Neural cell (in vitro differentiated cells): ENCODE results near the gene CDH3. TPM values are rescaled to one million over a fixed set of nuclear protein-coding genes. Genes with fewer than 3 reads are reported as not detected.

ENCODE experiments used
- H2AFZ ChIP-seq: fragments of 200-600, 300-800 bp; sonication (generic), shearing (Covaris generic); 2 replicates; pipeline ENCODE4 v1.6.0; 2014; ENCODE audit warnings: low read depth, mild to moderate bottlenecking, antibody characterized with exemption, low read length, moderate library complexity
- H3F3A ChIP-seq: fragments of 200-600 bp; shearing (Covaris generic); 2 replicates; pipeline ENCODE4 v1.6.1; 2016; ENCODE audit warnings: mild to moderate bottlenecking, moderate library complexity, mixed read lengths, antibody characterized with exemption, low read length; ENCODE audit not compliant: insufficient read depth, poor library complexity, severe bottlenecking
- H3K27ac ChIP-seq: fragments of 200-600, 300-800 bp; sonication (generic), shearing (Covaris generic); 2 replicates; pipeline ENCODE4 v1.5.1; 2014; ENCODE audit warnings: mild to moderate bottlenecking, low read length, moderate library complexity
- H3K27me3 ChIP-seq: fragments of 300-800, 200-600 bp; sonication (generic), shearing (Covaris generic); 2 replicates; pipeline ENCODE4 v1.6.0; 2014; ENCODE audit warnings: mild to moderate bottlenecking, low read depth, low read length, moderate library complexity; ENCODE audit not compliant: insufficient read depth
- H3K36me3 ChIP-seq: fragments of 300-800, 200-600 bp; sonication (generic), shearing (Covaris generic); 2 replicates; pipeline ENCODE4 v1.5.1; 2014; ENCODE audit warnings: mild to moderate bottlenecking, antibody characterized with exemption, low read length, moderate library complexity; ENCODE audit not compliant: insufficient read depth
- H3K4me2 ChIP-seq: fragments of 300-800, 200-600 bp; sonication (generic), shearing (Covaris generic); 2 replicates; pipeline ENCODE4 v1.6.0; 2014; ENCODE audit warnings: mild to moderate bottlenecking, low read length
- H3K4me3 ChIP-seq: fragments of 300-800, 200-600 bp; sonication (generic), shearing (Covaris generic); 2 replicates; pipeline ENCODE4 v1.5.1; 2014; ENCODE audit warnings: mild to moderate bottlenecking, low read length, moderate library complexity
- H3K79me2 ChIP-seq: fragments of 200-600 bp; shearing (Covaris generic); replicated peaks from 2 replicates; pipeline ENCODE4 v1.6.0; 2014; ENCODE audit warnings: mild to moderate bottlenecking, low read length, moderate library complexity; ENCODE audit not compliant: insufficient read depth
- H3K9ac ChIP-seq: fragments of 300-800, 200-600 bp; sonication (generic), shearing (Covaris generic); 2 replicates; pipeline ENCODE4 v1.6.1; 2016; ENCODE audit warnings: mild to moderate bottlenecking, low read length, mixed read lengths
- H3K9me2 ChIP-seq: fragments of 200-600 bp; shearing (Covaris generic); 2 replicates; pipeline ENCODE4 v1.6.1; 2016; ENCODE audit warnings: mild to moderate bottlenecking, low read length, mixed read lengths; ENCODE audit not compliant: insufficient read depth
- H3K9me3 ChIP-seq: fragments of 200-600, 300-800 bp; sonication (generic), shearing (Covaris generic); 2 replicates; pipeline ENCODE4 v1.6.1; 2016; ENCODE audit warnings: mild to moderate bottlenecking, mixed run types, low read length, moderate library complexity, mixed read lengths
- H4K20me1 ChIP-seq: fragments of 200-600 bp; shearing (Covaris generic); 2 replicates; pipeline ENCODE4 v1.6.1; 2016; ENCODE audit warnings: mild to moderate bottlenecking, mixed run types; ENCODE audit not compliant: insufficient read depth
- EP300 ChIP-seq: fragments of 450-650 bp; conservative IDR thresholded peaks from 2 replicates; pipeline ENCODE4 v1.6.1; 2014; ENCODE audit warnings: antibody characterized with exemption, mild to moderate bottlenecking, moderate library complexity; ENCODE audit not compliant: poor library complexity, severe bottlenecking
- EZH2 ChIP-seq: fragments of 200-600, 300-800 bp; shearing (Covaris generic), sonication (generic); IDR thresholded peaks from 2 replicates; pipeline ENCODE4 v1.6.1; 2014; ENCODE audit warnings: antibody characterized with exemption, low read length, borderline replicate concordance, mild to moderate bottlenecking; ENCODE audit not compliant: insufficient read depth, poor library complexity, severe bottlenecking
- MXI1 ChIP-seq: fragments of 450-650 bp; conservative IDR thresholded peaks from 2 replicates; pipeline ENCODE4 v1.6.1; 2014; ENCODE audit warnings: antibody characterized with exemption, mild to moderate bottlenecking; ENCODE audit not compliant: poor library complexity, severe bottlenecking
- POLR2AphosphoS5 ChIP-seq: IDR thresholded peaks from 2 replicates; pipeline ENCODE4 v1.6.1; 2012
- RAD21 ChIP-seq: fragments of 450-650 bp; conservative IDR thresholded peaks from 2 replicates; pipeline ENCODE4 v1.6.1; 2014; ENCODE audit warnings: antibody characterized with exemption, mild to moderate bottlenecking, moderate library complexity
- SMC3 ChIP-seq: fragments of 450-650 bp; conservative IDR thresholded peaks from 2 replicates; pipeline ENCODE4 v1.6.1; 2014; ENCODE audit warnings: antibody characterized with exemption, mild to moderate bottlenecking, moderate library complexity; ENCODE audit not compliant: poor library complexity
- TAF1 ChIP-seq: IDR thresholded peaks from 2 replicates; pipeline ENCODE4 v1.6.1; 2012; ENCODE audit warnings: low read depth
- polyA minus RNA-seq: library from RNA; depleted of rRNA, polyadenylated mRNA; stranded (reverse); fragments of >200 nt; gene quantifications from 2 replicates; pipeline ENCODE4 v1.2.3, GENCODE V29; 2014
- polyA plus RNA-seq: library from polyadenylated mRNA; depleted of rRNA; stranded (reverse); fragments of >200 nt; gene quantifications from 2 replicates; pipeline ENCODE4 v1.2.3, GENCODE V29; 2014
- TF ChIP-seq, protein P1 (sequence below): fragments of 450-650 bp; IDR thresholded peaks from 2 replicates; pipeline ENCODE4 v1.5.1; 2014; ENCODE audit warnings: antibody characterized with exemption, mild to moderate bottlenecking, moderate library complexity; ENCODE audit not compliant: poor library complexity, severe bottlenecking
- TF ChIP-seq, protein P2 (sequence below): IDR thresholded peaks from 2 replicates; pipeline ENCODE4 v1.6.1; 2012; ENCODE audit warnings: borderline replicate concordance

CDH3 gene
- polyA plus RNA-seq = 9.1 and 10.7 TPM in 2 replicates
- polyA minus RNA-seq = 9.0 and 20.9 TPM in 2 replicates

DNA sequence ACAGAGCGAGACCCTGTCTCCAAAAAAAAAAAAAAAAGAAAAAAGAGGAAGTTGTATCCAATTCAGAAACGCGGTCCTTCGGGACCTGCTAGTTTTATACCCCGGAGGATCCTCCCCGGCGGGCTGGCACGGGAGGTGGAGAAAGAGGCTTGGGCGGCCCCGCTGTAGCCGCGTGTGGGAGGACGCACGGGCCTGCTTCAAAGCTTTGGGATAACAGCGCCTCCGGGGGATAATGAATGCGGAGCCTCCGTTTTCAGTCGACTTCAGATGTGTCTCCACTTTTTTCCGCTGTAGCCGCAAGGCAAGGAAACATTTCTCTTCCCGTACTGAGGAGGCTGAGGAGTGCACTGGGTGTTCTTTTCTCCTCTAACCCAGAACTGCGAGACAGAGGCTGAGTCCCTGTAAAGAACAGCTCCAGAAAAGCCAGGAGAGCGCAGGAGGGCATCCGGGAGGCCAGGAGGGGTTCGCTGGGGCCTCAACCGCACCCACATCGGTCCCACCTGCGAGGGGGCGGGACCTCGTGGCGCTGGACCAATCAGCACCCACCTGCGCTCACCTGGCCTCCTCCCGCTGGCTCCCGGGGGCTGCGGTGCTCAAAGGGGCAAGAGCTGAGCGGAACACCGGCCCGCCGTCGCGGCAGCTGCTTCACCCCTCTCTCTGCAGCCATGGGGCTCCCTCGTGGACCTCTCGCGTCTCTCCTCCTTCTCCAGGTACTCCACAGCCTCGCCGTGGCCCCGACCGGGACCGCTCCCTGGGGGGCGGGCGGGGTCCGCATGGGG, at the start of gene CDH3:
CDH3 (plus strand) TSS at position 596 of the 779 bp plus-strand sequence; CDS start at position 666, 70 bp downstream.
- Histone ChIP-seq H3K27ac (no peak within 1 kb of the TSS), H2AFZ (peak within 1 kb of the TSS; percentile 27), H3K79me2 (no peaks in the 10 kb centered on the region), H3K36me3 (no peaks in the 10 kb centered on the region), H3K4me2 (peak within 1 kb of the TSS; percentile 30), H3K9me3 (no peaks in the 10 kb centered on the region), H3K4me3 (peak within 1 kb of the TSS; percentile 66), H3F3A (no peaks in the 10 kb centered on the region), H3K27me3 (peaks cover 55% of the 10 kb centered on the region), H3K9me2 (no peaks in the 10 kb centered on the region), H4K20me1 (no peaks in the 10 kb centered on the region), H3K9ac (peak within 1 kb of the TSS; percentile 38)
- TF ChIP-seq, protein P1, sequence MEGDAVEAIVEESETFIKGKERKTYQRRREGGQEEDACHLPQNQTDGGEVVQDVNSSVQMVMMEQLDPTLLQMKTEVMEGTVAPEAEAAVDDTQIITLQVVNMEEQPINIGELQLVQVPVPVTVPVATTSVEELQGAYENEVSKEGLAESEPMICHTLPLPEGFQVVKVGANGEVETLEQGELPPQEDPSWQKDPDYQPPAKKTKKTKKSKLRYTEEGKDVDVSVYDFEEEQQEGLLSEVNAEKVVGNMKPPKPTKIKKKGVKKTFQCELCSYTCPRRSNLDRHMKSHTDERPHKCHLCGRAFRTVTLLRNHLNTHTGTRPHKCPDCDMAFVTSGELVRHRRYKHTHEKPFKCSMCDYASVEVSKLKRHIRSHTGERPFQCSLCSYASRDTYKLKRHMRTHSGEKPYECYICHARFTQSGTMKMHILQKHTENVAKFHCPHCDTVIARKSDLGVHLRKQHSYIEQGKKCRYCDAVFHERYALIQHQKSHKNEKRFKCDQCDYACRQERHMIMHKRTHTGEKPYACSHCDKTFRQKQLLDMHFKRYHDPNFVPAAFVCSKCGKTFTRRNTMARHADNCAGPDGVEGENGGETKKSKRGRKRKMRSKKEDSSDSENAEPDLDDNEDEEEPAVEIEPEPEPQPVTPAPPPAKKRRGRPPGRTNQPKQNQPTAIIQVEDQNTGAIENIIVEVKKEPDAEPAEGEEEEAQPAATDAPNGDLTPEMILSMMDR = peak; percentile 21
- TF ChIP-seq TAF1 = peak; percentile 25
- no peak for TF ChIP-seq POLR2AphosphoS5
- TF ChIP-seq, protein P2, sequence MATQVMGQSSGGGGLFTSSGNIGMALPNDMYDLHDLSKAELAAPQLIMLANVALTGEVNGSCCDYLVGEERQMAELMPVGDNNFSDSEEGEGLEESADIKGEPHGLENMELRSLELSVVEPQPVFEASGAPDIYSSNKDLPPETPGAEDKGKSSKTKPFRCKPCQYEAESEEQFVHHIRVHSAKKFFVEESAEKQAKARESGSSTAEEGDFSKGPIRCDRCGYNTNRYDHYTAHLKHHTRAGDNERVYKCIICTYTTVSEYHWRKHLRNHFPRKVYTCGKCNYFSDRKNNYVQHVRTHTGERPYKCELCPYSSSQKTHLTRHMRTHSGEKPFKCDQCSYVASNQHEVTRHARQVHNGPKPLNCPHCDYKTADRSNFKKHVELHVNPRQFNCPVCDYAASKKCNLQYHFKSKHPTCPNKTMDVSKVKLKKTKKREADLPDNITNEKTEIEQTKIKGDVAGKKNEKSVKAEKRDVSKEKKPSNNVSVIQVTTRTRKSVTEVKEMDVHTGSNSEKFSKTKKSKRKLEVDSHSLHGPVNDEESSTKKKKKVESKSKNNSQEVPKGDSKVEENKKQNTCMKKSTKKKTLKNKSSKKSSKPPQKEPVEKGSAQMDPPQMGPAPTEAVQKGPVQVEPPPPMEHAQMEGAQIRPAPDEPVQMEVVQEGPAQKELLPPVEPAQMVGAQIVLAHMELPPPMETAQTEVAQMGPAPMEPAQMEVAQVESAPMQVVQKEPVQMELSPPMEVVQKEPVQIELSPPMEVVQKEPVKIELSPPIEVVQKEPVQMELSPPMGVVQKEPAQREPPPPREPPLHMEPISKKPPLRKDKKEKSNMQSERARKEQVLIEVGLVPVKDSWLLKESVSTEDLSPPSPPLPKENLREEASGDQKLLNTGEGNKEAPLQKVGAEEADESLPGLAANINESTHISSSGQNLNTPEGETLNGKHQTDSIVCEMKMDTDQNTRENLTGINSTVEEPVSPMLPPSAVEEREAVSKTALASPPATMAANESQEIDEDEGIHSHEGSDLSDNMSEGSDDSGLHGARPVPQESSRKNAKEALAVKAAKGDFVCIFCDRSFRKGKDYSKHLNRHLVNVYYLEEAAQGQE = no peak
- no peak for TF ChIP-seq MXI1
- TF ChIP-seq SMC3 = no peak
- no peak for TF ChIP-seq RAD21
- no peak for TF ChIP-seq EZH2
- TF ChIP-seq EP300 = no peak

DNA sequence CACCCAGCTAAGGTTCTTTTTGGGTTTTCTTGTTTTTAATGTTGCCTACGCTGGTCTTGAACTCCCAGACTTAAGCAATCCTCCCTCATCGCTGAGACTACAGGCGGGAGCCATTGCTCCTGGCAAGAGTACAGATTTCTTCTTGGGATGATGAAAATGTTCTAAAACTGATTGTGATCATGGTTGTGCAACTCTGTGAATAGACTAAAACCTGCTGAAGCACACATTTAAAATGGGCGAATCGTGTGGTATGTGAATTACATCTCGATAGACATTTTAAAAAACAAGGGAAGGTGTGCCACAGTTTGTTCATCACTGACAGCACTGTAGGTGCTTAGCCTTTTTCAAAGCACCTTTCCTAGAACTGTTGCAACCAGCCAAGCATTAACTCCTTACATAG, 48.8 kb upstream of the CDH3 start:
- TF ChIP-seq RAD21 (no peak), MXI1 (no peak), EP300 (no peak), POLR2AphosphoS5 (no peak), TAF1 (no peak), EZH2 (no peak), SMC3 (no peak)
- TF ChIP-seq, protein P1 = no peak
- TF ChIP-seq, protein P2 = no peak
- H2AFZ ChIP-seq = no peak overlapping the region
- no peaks in the 10 kb centered on the region for H4K20me1 ChIP-seq
- no peaks in the 10 kb centered on the region for H3K9me3 ChIP-seq
- H3K9me2 ChIP-seq = no peaks in the 10 kb centered on the region
- no peaks in the 10 kb centered on the region for H3K79me2 ChIP-seq
- no peaks in the 10 kb centered on the region for H3F3A ChIP-seq
- H3K9ac ChIP-seq = no peak overlapping the region
- H3K4me3 ChIP-seq = no peak overlapping the region
- H3K36me3 ChIP-seq = peaks cover 5% of the 10 kb centered on the region
- H3K27me3 ChIP-seq = no peaks in the 10 kb centered on the region
- no peak overlapping the region for H3K27ac ChIP-seq
- no peak overlapping the region for H3K4me2 ChIP-seq
